Measurements from ENCODE around the gene NXPE1.

The NXPE1 gene

DNA sequence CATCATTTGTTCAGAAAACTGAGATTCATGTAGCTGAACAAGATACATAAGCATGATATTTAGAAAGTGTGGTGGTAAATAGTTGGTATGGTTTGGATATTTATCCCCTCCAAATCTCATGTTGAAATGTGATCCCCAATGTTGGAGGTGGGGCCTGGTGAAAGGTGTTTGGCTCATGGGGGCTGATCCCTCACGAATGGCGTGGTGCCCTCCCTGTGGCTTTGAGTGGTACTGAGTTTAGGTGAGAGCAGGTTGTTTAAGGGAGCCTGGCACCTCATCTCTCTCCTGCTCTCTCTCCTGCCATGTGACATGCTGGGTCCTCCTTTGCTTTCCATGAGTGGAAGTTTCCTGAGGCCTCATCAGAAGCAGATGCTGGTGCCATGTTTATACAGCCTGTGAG lies 48.1 kb downstream of the NXPE1 start:
- H3K27me3 Mint-ChIP-seq = no peaks in the 10 kb centered on the region
- H3K27ac Mint-ChIP-seq = no peak overlapping the region
- intact Hi-C loops (cut with micrococcal nuclease) = no loop called here
- H3K36me3 Mint-ChIP-seq (ENCODE audit: low read depth) = no peaks in the 10 kb centered on the region
- no peaks in the 10 kb centered on the region for H3K9me3 Mint-ChIP-seq
- no peaks in the 10 kb centered on the region for H3K4me1 Mint-ChIP-seq (ENCODE audit: low read depth)
- H3K4me3 Mint-ChIP-seq = no peak overlapping the region

- no peaks in the 10 kb centered on the region for H3K4me1 Mint-ChIP-seq (ENCODE audit: low read depth)
- intact Hi-C loops (cut with micrococcal nuclease) = no loop called here
- no peaks in the 10 kb centered on the region for H3K36me3 Mint-ChIP-seq (ENCODE audit: low read depth)
- H3K27ac Mint-ChIP-seq = no peak overlapping the region
- H3K4me3 Mint-ChIP-seq = no peak overlapping the region
- H3K27me3 Mint-ChIP-seq = no peaks in the 10 kb centered on the region
- H3K9me3 Mint-ChIP-seq = no peaks in the 10 kb centered on the region
Observed at GRCh38 chr11:114511079-114511478, 48.6 kb downstream of the NXPE1 start.

DNA sequence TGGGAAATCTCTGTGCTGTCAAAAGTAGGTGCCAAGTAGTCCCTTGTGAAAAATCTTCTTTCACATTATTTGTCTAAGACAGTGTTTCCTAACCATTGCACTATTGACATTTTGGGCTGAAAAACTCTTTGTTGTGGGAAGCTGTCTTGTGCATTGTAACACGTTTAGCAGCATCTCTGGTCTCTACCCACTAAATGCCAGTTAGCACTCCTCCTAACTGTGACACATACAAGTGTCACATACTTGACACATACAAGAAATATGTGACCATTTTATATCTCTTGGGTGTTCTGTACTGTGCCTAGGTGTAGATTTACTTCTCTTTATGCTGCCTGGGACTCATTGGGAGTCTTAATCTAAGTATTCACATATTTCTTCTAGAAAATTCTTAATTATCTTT lies 57.8 kb downstream of the NXPE1 start:
- intact Hi-C loops (cut with micrococcal nuclease) = no loop called here
- no peak overlapping the region for H3K27ac Mint-ChIP-seq
- no peaks in the 10 kb centered on the region for H3K9me3 Mint-ChIP-seq
- no peaks in the 10 kb centered on the region for H3K27me3 Mint-ChIP-seq
- H3K4me3 Mint-ChIP-seq = no peak overlapping the region
- no peaks in the 10 kb centered on the region for H3K36me3 Mint-ChIP-seq (ENCODE audit: low read depth)
- no peaks in the 10 kb centered on the region for H3K4me1 Mint-ChIP-seq (ENCODE audit: low read depth)

- Mint-ChIP-seq H3K4me3 (no peak overlapping the region), H3K4me1 (ENCODE audit: low read depth) (no peaks in the 10 kb centered on the region), H3K9me3 (no peaks in the 10 kb centered on the region), H3K27me3 (no peaks in the 10 kb centered on the region), H3K27ac (no peak overlapping the region), H3K36me3 (ENCODE audit: low read depth) (no peaks in the 10 kb centered on the region)
- intact Hi-C loops (cut with micrococcal nuclease) = no loop called here
Observed at GRCh38 chr11:114499756-114500155, 59.9 kb downstream of the NXPE1 start.

- H3K4me3 Mint-ChIP-seq = no peak overlapping the region
- H3K27ac Mint-ChIP-seq = no peak overlapping the region
- no peaks in the 10 kb centered on the region for H3K9me3 Mint-ChIP-seq
- H3K27me3 Mint-ChIP-seq = no peaks in the 10 kb centered on the region
- H3K36me3 Mint-ChIP-seq (ENCODE audit: low read depth) = no peaks in the 10 kb centered on the region
- intact Hi-C loops (cut with micrococcal nuclease) = no loop called here
- no peaks in the 10 kb centered on the region for H3K4me1 Mint-ChIP-seq (ENCODE audit: low read depth)
Observed at GRCh38 chr11:114496915-114497314, 62.8 kb downstream of the NXPE1 start.

GRCh38 chr11:114483929-114484328 lies 75.8 kb downstream of the NXPE1 start:
- no peaks in the 10 kb centered on the region for H3K36me3 Mint-ChIP-seq (ENCODE audit: low read depth)

GRCh38 chr11:114482114-114482513 lies 77.6 kb downstream of the NXPE1 start:
- no peak overlapping the region for H3K4me3 Mint-ChIP-seq
- intact Hi-C loops (cut with micrococcal nuclease) = no loop called here

More at GRCh38 chr11:114483929-114484328, 75.8 kb downstream of the NXPE1 start:
- no peak overlapping the region for H3K27ac Mint-ChIP-seq
- no peaks in the 10 kb centered on the region for H3K27me3 Mint-ChIP-seq
- no peak overlapping the region for H3K4me3 Mint-ChIP-seq
- no peaks in the 10 kb centered on the region for H3K4me1 Mint-ChIP-seq (ENCODE audit: low read depth)
- intact Hi-C loops (cut with micrococcal nuclease) = no loop called here
- H3K9me3 Mint-ChIP-seq = no peaks in the 10 kb centered on the region

GRCh38 chr11:114479331-114479730 lies 80.3 kb downstream of the NXPE1 start:
- no peaks in the 10 kb centered on the region for H3K36me3 Mint-ChIP-seq (ENCODE audit: low read depth)
- intact Hi-C loops (cut with micrococcal nuclease) = no loop called here
- no peak overlapping the region for H3K4me3 Mint-ChIP-seq
- no peaks in the 10 kb centered on the region for H3K4me1 Mint-ChIP-seq (ENCODE audit: low read depth)
- no peaks in the 10 kb centered on the region for H3K9me3 Mint-ChIP-seq
- H3K27me3 Mint-ChIP-seq = no peaks in the 10 kb centered on the region
- H3K27ac Mint-ChIP-seq = no peak overlapping the region

More at GRCh38 chr11:114482114-114482513, 77.6 kb downstream of the NXPE1 start:
- no peaks in the 10 kb centered on the region for H3K4me1 Mint-ChIP-seq (ENCODE audit: low read depth)
- H3K27ac Mint-ChIP-seq = no peak overlapping the region
- H3K36me3 Mint-ChIP-seq (ENCODE audit: low read depth) = no peaks in the 10 kb centered on the region
- no peaks in the 10 kb centered on the region for H3K27me3 Mint-ChIP-seq
- H3K9me3 Mint-ChIP-seq = no peaks in the 10 kb centered on the region

DNA sequence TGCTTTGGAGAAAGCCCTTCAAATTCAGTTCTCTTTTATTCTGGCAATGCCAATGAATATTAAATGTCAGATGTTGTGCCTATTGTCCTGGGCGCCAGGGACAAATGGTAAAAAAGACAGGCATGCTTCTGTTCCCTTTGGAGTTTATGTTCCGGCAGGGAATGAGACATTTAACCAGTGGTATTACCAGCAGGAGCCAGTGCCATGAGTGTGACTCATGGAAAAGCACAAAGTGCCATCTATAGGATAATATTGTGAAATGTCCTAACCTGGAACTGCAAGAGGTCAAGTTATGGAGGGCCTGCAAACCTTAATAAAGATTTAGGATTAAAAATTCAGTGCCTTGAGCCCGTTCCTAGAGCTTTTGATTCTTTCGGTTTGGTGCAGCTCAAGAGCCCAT lies 80.9 kb downstream of the NXPE1 start:
- H3K27me3 Mint-ChIP-seq = no peaks in the 10 kb centered on the region
- no peak overlapping the region for H3K4me3 Mint-ChIP-seq
- no peaks in the 10 kb centered on the region for H3K9me3 Mint-ChIP-seq
- no peak overlapping the region for H3K27ac Mint-ChIP-seq
- H3K4me1 Mint-ChIP-seq (ENCODE audit: low read depth) = no peaks in the 10 kb centered on the region
- intact Hi-C loops (cut with micrococcal nuclease) = no loop called here
- no peaks in the 10 kb centered on the region for H3K36me3 Mint-ChIP-seq (ENCODE audit: low read depth)

GRCh38 chr11:114478001-114478410 lies 81.7 kb downstream of the NXPE1 start:
- Mint-ChIP-seq H3K27me3 (no peaks in the 10 kb centered on the region), H3K27ac (no peak overlapping the region), H3K4me3 (no peak overlapping the region), H3K36me3 (ENCODE audit: low read depth) (no peaks in the 10 kb centered on the region), H3K4me1 (ENCODE audit: low read depth) (no peaks in the 10 kb centered on the region), H3K9me3 (no peaks in the 10 kb centered on the region)
- intact Hi-C loops (cut with micrococcal nuclease) = no loop called here

DNA sequence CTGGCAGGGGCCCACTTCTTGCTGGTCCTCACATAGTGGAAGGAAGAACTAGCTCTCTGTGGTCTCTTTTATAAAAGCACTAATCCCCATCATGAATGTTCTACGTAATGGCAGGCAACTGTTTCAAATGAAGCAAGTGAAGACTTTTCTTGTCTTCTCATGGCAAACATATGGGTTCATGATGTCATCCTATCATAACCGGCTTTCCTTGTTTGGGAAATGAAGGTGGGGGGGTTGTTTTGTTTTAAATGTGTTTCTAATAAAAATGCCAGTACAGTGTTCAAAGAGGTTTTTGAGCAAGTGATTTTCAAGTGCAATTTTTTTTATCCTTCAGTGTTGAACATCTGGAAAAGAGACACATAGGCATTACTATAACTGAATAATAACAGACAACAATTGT lies 87.0 kb downstream of the NXPE1 start:
- Mint-ChIP-seq H3K9me3 (no peaks in the 10 kb centered on the region), H3K4me3 (no peak overlapping the region), H3K4me1 (ENCODE audit: low read depth) (no peaks in the 10 kb centered on the region), H3K27ac (no peak overlapping the region), H3K27me3 (no peaks in the 10 kb centered on the region), H3K36me3 (ENCODE audit: low read depth) (no peaks in the 10 kb centered on the region)
- intact Hi-C loops (cut with micrococcal nuclease) = no loop called here
